Stimulated activated CD8-positive, alpha-beta memory T cell treated with anti-CD3 and anti-CD28 coated beads, Interleukin-4, amount 100 ng/mL, for 4 hours (primary cell): ENCODE data around the gene PEAR1.

ENCODE experiments used
- DNase-seq, 2 donors: peaks; one replicate each; pipeline ENCODE4 v3.0.0-alpha.2; 2020; ENCODE audit warnings: low read depth in 2 of 2, low spot score in 1 of 2

PEAR1 gene

GRCh38 chr1:156898971-156899664, 5.6 kb downstream of the PEAR1 start:
- DNase-seq, result no peak

- no peak for DNase-seq
Observed at GRCh38 chr1:156899956-156900718, 6.6 kb downstream of the PEAR1 start.

- DNase-seq, result no peak
Observed at GRCh38 chr1:156900896-156901589, 7.5 kb downstream of the PEAR1 start.

- DNase-seq, result no peak
Observed at GRCh38 chr1:156901590-156901900, 8.0 kb downstream of the PEAR1 start.

GRCh38 chr1:156901966-156902915, 8.7 kb downstream of the PEAR1 start:
- no peak for DNase-seq

GRCh38 chr1:156903328-156904091, 10.0 kb downstream of the PEAR1 start:
- DNase-seq, result no peak

- DNase-seq, result no peak
Observed at GRCh38 chr1:156904187-156904959, 10.9 kb downstream of the PEAR1 start.

- DNase-seq, result no peak
Observed at GRCh38 chr1:156905176-156905575, 11.7 kb downstream of the PEAR1 start.

- DNase-seq, result no peak
Observed at GRCh38 chr1:156905651-156906050, 12.1 kb downstream of the PEAR1 start.

- no peak for DNase-seq
Observed at GRCh38 chr1:156906206-156906906, 12.8 kb downstream of the PEAR1 start.

- no peak for DNase-seq
Observed at GRCh38 chr1:156908541-156908940, 15.0 kb downstream of the PEAR1 start.

GRCh38 chr1:156908955-156909354, 15.4 kb downstream of the PEAR1 start:
- no peak for DNase-seq

GRCh38 chr1:156909671-156910070, 16.2 kb downstream of the PEAR1 start:
- no peak for DNase-seq

GRCh38 chr1:156910309-156910782, 16.8 kb downstream of the PEAR1 start:
- peak; percentile 14 to 25 for DNase-seq

- no peak for DNase-seq
Observed at GRCh38 chr1:156911577-156912298, 18.2 kb downstream of the PEAR1 start.

GRCh38 chr1:156912310-156912709, 18.8 kb downstream of the PEAR1 start:
- no peak for DNase-seq

GRCh38 chr1:156912861-156913808, 19.6 kb downstream of the PEAR1 start:
- no peak for DNase-seq
